Endometrium (tissue), 2 donors: ENCODE results near the gene OSBPL3.
A peak's percentile ranks its signal among the peaks of the same experiment; 100 is the strongest.

Experiments
- FAIRE-seq: peaks from 2 replicates; lab custom pipeline; 2012; peaks lifted over from hg19 to GRCh38; lab: Jason Lieb, UNC
- donor health status: control.
- donor health status: control.

OSBPL3 gene

DNA sequence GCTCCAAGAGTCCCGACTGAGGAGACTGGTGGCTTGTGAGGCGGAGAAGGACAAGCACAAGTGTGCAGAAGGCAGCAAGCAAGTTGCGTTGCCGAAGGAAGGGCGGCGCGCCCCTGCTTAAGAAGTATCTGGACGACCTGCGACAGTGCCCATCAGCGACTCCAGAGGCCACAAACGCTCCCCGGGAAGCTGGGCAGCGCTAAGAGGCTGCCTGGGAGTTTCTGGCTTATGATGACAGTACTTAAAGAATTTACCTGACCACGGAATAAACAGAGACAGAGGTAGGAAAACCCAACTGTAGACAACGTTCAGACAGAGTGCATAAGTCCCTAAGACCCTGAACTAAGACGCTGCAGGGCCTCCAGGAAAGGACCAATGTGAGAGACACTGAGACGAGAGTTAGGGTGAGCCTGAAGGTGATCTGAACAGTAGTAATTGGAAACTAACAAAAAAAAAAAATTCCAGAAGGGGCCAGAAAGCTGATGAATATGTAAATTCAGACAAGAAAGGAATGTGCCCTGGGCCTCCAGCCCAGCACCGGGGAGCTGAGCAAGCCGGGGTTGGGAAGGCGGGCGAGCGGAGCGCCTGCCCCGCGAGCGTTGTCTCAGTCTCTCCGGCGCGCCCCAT is 1.0 kb downstream of the OSBPL3 start:
- FAIRE-seq: no peak

DNA sequence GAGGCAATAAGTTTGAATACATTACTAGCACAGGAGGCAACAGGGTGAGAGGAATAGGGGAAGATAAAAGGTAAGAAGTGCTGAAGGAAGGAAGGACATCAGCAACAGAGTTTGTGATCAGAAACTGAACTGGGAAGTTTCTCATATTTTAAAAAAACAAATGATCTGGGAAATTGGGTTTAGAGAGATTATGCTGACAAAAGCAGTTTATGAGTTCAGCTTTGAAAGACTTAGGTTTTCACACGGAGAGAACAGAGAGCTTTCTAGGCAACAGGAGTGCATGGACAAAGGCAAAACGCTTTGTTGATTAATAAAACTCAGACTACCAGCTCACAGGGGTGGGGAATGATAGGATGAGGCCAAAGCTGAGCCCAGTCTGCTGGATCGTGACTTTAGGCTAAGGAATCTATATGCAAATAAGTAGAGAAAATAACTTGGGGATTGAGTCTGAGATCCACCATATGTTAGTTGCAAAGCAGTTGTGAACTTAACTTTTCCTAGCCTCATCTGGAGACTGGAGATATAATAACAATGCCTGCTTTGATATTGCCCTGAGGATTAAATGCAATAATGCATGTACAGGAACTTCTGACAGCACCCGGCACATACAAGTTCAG is 4.2 kb downstream of the OSBPL3 start:
- FAIRE-seq: no peak

DNA sequence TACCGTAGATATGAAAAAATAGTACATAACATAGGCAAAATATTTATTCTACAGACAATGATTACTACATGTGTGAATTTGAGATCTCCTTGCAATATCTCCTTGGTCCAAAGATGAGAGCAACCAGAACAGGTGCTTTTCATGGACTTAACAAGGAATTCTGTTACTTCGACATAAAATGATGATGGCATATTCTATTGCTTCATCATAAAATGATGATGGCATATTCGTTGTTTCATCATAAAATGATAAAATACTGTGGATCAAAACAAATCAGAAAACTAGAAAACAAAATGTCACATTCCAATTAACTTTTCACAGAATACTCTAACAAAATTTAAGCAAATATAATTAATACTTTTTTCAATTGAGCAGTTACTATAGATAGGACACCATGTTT is 4.8 kb downstream of the OSBPL3 start:
- FAIRE-seq: no peak

DNA sequence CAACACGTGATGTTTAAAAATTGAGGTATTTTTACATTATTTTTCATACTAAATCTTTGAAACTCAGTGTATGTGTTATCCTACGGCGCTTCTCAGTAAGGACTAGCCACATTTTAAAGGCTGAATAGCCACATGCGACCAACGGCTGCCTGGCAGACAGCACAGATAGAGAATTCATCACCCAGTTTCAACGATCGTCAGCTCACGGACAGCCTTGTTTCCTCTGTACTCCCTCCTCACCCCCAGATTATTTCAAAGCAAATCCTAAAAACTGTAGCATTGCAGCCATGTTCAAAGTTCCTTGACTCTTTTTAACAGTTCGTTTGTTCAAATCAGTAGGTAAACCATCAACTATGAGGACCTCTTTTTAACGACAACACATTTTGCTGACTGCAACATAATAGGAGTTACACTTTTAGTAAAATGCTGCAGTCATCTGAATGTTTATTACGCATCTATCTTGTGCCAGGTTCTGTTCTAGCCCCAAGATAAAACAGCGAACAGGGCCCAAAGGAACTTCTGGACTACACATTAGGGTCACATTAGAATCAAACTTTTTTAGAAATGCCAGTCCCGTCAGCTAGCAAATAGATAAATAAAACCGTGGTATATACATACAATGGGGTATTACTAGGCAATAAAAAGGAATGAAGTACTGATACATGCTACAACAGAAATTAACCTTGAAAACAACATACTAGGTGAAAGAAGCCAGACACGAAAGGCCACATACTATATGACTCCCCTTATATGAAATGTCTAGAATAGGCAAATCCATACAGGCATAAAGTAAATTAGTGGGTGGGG is 5.7 kb downstream of the OSBPL3 start:
- no peak for FAIRE-seq

DNA sequence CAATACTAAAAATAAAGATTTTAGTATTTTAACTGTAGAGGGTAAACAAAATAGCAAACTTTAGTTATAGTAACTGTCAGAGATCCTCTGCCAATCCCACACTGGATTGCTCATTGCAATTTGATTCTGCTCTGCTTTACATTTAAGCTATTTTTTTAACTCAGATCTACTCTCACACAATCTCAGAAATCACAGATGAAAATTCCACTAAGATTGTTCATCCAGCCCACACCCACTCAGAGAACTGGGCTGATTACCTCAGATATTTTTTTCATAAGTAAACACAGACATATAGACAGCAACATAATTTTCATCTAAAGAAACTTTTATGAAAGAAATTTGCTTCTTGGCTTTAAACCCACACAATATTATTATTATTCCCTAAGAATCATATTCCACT is 7.0 kb downstream of the OSBPL3 start:
- FAIRE-seq: no peak

DNA sequence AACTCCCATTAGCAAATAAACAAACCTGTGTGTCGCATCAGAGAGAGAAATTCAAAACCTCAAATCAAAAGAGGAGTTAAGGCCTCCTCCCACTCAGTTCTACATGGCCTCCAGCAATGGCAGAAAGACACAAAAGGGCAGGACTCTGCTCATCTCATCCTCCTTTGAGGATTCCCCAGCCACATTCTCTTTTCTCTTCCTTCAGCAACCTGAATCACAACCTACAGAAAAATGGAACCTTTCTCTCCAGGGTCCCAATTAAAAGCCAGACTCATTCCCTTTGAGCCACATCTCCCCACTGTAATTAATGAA is 7.9 kb downstream of the OSBPL3 start:
- FAIRE-seq: no peak

DNA sequence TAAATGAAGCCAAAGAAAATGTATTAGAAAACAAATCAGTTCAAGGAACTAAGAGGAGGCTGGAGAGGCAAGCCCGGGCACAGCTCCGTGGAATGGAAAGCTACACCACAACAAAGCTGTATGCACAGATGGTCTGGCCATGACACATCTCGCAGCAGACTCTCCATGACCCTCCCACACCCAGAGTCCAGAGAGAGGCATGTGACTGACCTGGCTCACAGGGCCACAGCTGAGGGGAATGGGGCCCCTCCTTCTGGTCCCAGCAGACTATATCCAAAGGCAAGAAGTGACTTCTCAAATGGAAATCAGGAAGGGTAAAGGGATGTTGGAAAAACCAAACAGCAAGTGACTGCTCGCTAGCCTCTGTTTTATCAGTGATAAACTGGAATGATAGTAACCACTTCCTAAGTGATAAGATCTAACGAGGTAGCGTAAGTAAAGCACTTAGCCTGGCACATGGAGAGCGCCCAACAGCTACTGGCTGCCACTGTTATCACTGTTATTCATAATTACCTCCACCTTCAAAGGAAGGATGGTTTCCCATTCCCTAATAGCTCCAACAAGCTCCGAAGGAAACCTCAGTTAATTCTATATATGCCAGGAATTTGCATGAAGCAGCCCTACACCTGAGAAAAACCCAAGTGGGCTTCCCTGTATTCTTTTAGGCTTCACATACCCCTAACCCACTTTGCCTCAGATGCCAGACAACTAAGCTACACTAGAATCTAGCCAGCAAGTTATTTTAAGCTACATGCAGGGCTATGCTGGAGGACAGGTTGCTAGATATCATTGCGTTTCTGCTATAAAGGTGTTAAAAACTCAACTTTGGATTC is 8.4 kb downstream of the OSBPL3 start:
- FAIRE-seq: no peak

DNA sequence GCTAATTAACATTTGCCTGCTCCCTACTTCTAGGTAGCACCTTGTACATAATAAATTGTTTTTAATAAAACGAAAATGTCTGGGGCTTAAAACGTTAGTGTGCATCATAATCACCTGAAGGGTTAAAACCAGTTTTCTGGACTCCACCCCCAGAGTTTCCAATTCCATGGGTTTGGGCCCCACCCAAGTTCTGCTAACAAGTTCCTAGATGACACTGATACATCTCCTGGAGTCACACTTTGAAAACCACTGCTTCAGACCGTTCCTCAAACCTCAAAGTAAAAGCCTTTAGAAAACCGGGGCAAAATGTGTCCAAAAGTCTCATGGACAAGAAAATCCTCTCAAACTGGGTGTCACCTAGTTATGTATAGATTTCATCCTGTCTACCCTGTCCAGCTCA is 9.3 kb downstream of the OSBPL3 start:
- no peak for FAIRE-seq

DNA sequence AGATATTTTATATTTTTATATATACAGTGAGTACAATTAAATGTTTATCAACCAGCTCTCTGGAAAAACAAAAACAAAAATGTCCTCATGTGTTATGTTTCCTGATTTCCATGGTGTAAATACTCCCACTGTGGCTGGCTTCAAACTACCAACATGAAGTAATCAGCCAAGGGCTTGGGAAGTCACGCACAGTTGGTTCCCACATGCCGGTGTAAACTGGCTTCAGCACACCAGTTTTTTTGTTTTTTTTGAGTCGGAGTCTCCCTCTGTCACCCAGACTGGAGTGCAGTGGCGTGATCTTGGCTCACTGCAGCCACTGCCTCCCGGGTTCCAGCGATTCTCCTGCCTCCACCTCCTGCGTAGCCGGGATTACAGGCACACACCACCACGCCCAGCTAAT is 11.8 kb downstream of the OSBPL3 start:
- FAIRE-seq: no peak

DNA sequence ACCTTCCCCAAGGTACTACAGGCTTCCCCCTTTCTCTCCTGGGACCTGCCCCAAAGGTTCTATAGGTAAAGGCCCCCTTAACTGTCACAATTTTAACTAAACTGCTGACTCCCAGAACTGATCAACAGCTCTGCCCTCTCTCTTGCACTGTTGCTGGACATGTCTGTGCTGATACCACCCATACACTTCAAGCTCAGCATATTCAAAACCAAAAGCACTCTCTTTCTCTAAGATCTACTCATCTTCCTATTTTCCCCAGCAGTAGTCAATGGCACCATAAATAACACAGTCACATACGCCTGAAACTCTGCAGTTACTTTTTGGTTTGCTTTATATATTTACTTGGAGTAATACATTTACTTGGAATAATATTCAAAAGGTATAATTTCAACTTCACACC is 12.3 kb downstream of the OSBPL3 start:
- FAIRE-seq: no peak

DNA sequence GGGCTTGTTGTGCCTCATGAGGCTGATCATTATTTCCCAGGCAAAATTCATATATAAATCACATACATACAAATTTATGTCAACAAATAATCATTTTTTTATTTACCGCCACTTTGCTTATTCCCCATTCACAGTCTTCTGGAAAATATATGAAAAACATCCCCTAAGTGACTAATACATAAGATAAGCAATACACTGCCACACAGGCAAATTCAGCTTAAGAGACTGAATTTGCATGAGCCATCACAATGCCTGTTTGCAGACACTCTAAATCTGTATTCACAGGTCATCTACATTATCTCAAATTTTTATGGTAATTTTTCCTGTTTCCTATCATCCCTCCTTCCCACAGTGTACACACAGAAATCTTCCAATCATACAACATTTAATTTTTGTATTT is 13.2 kb downstream of the OSBPL3 start:
- no peak for FAIRE-seq

DNA sequence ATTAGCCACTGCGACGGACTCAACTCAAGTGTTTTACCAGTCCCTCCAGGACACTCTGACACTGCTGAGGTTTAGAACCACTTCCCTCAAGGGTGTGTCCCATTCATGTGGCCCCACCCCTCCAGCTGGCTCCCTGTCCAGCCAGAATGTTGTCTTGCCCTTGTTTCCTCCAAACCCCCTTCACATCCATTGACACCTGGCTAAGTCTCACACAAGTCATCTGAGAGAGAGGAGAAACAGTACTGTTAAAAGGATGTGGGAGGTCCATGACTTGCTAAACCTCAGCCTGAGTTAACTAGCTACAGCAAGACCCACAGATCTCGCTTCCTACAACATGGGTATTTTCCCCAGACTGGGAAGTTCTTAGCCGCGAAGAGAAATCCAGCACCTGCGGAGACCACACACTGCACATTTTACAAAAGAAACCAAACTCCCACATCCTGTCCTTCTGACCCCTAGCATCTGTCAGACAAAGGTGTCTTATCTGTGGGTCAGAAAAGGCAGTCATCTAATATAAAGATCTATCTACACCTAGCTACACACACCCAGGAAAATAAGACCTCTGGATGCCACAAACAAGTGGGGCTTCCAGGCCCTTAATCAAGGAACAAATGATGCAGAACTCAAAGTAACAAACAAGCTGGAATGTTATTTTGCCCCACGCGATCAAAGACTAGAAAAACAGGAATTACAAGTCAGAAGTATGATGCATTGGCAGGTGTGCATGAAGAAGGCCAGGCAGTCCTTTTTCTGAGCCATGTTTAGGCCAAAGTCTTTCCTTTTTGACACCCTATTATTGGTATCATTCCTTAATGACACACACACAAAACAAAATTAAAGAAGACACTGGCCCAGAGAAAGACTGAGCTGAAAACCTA is 13.9 kb downstream of the OSBPL3 start:
- FAIRE-seq: no peak

DNA sequence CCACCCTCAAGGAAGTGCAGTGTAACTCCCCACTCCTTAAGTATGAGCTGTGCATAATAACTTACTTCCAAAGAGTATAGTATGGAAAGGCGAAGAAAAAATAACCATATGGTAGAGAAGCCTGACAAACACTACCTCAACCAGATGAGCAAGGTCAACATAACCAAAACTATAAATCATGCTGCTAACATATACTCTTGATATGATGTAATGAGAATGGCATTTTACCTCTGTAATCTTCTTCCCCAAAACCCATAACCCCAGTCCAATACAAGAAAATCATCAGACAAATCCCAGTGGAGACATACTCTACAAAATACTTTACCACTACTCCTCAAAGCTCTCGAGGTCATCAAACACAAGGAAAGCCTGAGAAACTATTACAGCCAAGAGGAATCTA is 15.8 kb downstream of the OSBPL3 start:
- FAIRE-seq: no peak

DNA sequence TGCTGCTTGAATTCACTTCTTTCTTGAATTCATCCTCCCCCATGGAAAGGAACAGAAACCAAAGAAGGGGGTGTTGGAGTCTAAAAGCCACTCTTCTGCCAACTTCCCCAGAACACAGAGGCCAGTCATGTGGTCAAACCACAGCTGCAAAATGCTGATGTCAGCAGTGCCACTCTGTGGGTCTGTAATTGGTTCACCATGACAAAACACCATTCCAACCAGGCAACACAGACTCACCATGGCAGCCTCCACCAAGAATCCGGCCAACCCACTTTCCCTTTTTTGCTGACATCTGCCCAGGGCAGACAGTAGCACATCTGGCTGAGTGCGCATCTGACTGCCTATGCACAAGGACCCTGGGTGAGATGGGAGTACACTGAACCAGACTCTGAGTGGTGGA is 16.8 kb downstream of the OSBPL3 start:
- FAIRE-seq: no peak

DNA sequence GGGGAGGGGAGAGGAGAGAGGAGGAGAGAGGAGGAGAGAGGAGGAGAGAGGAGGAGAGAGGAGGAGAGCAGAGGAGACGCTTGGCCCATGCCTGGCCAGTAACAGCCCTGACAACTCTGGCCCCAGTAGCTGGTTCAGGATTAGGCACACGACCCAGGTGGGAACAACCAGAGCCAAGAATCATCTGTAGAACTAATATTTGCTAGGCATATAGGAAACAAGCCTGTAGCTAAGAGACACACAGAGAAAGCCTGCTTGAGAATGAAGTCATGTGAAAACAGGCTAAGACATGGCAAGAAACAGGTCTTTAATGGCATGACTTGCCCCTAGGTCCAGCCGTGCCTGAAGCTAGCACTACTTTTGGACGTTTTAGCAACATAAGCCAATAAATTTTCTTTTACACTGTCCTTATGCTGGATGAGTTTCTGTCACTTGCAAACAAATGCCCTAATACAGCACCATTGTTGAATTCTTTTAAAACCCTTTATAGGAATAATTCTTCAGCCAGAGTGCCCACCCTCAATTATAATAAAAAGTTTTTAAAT is 17.5 kb downstream of the OSBPL3 start:
- no peak for FAIRE-seq

DNA sequence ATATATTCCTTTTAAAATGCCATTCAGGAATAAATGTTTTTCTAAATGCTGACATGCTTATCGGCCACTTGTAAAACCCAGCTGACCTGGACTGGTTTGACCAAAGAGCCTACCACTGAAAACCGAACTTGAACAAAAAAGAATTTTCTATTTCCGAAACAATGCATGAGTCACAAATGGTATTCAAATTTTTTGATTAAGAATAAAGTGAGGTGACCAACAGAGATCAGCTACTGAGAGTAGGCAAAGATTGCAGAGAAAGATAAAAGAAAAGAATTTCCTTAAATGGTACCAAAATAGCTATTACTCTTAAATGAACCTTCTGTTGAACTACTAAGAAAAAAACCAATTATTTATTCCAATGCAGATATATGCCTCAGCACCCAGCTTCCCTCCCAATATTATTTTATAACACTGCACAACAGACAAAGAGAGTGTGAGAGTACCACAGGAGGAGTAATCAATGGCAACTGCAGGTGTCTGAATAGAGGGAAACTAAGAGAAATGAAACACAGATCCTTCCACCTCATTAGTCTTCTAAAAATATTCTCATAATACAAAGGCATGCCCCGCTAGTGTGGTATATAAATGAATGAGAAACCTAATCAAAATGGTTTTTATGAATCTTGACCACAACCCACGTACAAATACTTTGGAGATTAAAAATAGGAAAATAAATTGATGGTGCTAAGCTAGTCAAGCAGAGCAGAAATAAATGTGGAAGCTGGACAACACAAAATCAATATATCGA is 20.1 kb downstream of the OSBPL3 start:
- no peak for FAIRE-seq

DNA sequence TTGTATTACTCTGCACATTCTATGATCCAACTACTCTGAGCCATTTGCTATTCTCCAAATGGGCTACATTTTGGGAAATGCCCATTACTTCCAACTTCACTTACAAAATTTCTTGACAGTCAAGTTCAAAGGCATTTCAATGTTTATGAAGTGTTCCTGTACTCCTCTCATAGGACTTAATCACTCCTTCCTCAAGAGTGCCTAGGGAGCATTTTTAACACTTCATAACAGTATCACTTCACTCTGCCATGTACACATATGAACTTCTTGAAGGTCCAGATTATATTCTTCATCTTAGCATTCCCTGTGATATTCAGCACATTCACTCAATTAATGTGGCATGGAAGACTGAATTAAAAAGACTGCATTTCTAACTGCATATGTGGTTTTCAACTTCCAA is 21.6 kb downstream of the OSBPL3 start:
- no peak for FAIRE-seq

DNA sequence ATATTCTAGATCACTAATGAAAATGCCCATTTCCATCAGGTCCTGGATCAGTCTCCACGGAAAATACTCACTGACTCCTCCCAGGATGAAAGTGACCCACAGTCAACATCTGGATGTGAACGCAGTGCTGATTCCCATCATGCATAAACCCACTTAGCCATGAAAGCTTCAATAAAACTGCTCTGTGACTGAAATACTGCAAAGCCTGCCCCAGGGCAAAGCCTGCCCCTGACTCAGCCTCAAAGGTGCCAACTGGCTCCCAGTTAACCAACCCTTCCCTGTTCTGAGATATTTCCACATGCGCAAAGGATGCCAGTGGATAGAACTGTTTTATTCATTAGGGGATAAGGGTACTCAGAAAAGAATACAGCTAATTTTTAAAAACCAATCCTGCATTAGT is 24.0 kb downstream of the OSBPL3 start:
- FAIRE-seq: no peak

DNA sequence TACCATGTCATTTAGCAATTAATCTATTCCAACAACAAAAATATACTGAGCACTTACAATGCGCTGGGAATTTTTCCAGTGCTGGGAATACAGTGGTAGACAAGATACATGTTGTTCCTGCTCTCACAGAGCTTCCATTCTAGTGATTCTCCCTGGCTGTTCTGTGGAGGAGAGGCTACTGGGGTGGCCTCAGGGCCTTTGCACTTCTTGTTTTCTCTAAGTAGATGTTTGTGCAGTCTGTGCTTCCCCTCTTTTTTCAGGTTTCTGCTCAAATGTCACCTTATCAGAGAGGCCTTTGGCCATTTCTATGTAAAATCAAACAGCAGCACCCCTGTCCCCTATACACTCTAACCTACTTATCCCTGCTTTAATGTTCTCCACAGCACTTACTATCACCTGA is 24.7 kb downstream of the OSBPL3 start:
- FAIRE-seq: no peak

DNA sequence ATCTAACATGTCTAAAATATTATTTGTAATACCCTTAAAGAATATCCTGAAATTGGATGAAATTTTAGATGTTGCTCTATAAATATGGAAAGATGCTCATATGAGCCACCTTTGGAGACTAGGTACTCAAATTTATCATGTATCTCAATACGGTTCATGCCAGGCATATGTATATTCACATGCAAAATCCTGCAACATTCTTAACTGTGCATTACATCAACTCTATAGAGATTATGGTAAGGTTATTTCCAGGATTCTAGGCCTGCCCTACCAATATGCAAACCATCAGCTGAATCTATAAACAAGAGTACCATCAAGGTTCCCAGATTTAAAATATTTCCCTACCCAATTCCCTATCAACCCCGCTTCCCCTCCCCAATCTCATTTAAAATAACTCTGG is 27.5 kb downstream of the OSBPL3 start:
- FAIRE-seq: no peak

DNA sequence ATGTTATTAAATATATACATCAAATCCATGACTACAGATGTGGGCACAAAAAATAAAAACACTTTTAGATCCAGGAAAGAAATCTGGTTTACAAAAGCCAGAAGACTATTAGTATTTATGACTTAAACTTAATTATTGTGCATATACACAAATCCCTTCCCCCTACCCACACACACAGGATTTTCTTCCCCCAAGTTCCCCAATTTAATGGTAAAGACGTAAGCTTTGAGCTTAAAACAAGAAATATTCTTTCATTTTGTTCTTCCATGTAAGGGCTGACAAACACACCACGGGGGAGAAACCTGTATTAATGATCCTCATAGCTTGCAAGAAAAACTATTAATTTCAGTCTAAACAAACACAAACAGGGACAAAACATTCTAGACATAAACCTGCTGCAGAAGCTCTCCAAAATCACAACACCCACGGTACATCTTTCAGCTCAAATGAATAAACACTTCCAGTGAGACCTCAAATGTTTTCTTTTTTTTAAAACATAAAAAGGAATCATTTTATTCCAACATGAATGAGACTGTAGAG is 28.5 kb downstream of the OSBPL3 start:
- FAIRE-seq: peak; percentile 86
